ENCODE results near the gene TLX2. TPM values are rescaled to one million over a fixed set of nuclear protein-coding genes. Genes with fewer than 3 reads are reported as not detected.

Gene TLX2
- total and polyA plus RNA-seq, 4 donors: not detected

GRCh38 chr2:74562126-74562775, 48.0 kb downstream of the TLX2 start:
- peaks cover 0 to 2% of the 10 kb centered on the region in 2 donors for H3K4me1 ChIP-seq (ENCODE audit: control insufficient read depth in 1 of 2, insufficient read depth in 2 of 2, low read length in 2 of 2)
- intact Hi-C loops (cut with DNase I): no loop called here
- 78 to 81% methylated on average over 7 of the region's 7 CpGs for WGBS, 2 donors
- H3K27me3 ChIP-seq (ENCODE audit: control insufficient read depth in 1 of 2, insufficient read depth in 2 of 2, low read length in 1 of 2): no peaks in the 10 kb centered on the region
- DNase-seq (no peak), ATAC-seq (ENCODE audit: low FRiP score) (no peak)
- no peak overlapping the region for H3K4me3 ChIP-seq (ENCODE audit: low read length in 2 of 2)
- H3K27ac ChIP-seq (ENCODE audit: low read depth in 1 of 2, low read length in 2 of 2): no peak overlapping the region
- H3K36me3 ChIP-seq (ENCODE audit: control insufficient read depth in 1 of 2, insufficient read depth in 2 of 2, low read length in 1 of 2): no peaks in the 10 kb centered on the region
- H3K9me3 ChIP-seq (ENCODE audit: control insufficient read depth, low read length): no peaks in the 10 kb centered on the region

GRCh38 chr2:74564222-74564621, 50.0 kb downstream of the TLX2 start:
- DNase-seq: no peak
- Histone ChIP-seq H3K9me3 (ENCODE audit: control insufficient read depth, low read length) (no peaks in the 10 kb centered on the region), H3K36me3 (ENCODE audit: control insufficient read depth in 1 of 2, insufficient read depth in 2 of 2, low read length in 1 of 2) (no peaks in the 10 kb centered on the region), H3K4me1 (ENCODE audit: control insufficient read depth in 1 of 2, insufficient read depth in 2 of 2, low read length in 2 of 2) (peaks cover 0 to 2% of the 10 kb centered on the region in 2 donors), H3K4me3 (ENCODE audit: low read length in 2 of 2) (no peak overlapping the region), H3K27ac (ENCODE audit: low read depth in 1 of 2, low read length in 2 of 2) (no peak overlapping the region), H3K27me3 (ENCODE audit: control insufficient read depth in 1 of 2, insufficient read depth in 2 of 2, low read length in 1 of 2) (no peaks in the 10 kb centered on the region)
- no peak for ATAC-seq (ENCODE audit: low FRiP score)
- WGBS, 2 donors: 52 to 59% methylated on average over 5 of the region's 5 CpGs
- intact Hi-C loops (cut with DNase I): no loop called here

GRCh38 chr2:74566076-74566753, 52.0 kb downstream of the TLX2 start:
- no peaks in the 10 kb centered on the region for H3K36me3 ChIP-seq (ENCODE audit: control insufficient read depth in 1 of 2, insufficient read depth in 2 of 2, low read length in 1 of 2)
- WGBS, 2 donors: 62 to 73% methylated on average over 7 of the region's 7 CpGs
- no peak overlapping the region for H3K27ac ChIP-seq (ENCODE audit: low read depth in 1 of 2, low read length in 2 of 2)

GRCh38 chr2:74566754-74567085, 52.5 kb downstream of the TLX2 start:
- Histone ChIP-seq H3K4me1 (ENCODE audit: control insufficient read depth in 1 of 2, insufficient read depth in 2 of 2, low read length in 2 of 2) (peaks cover 0 to 2% of the 10 kb centered on the region in 2 donors), H3K4me3 (ENCODE audit: low read length in 2 of 2) (no peak overlapping the region), H3K9me3 (ENCODE audit: control insufficient read depth, low read length) (no peaks in the 10 kb centered on the region), H3K27me3 (ENCODE audit: control insufficient read depth in 1 of 2, insufficient read depth in 2 of 2, low read length in 1 of 2) (no peaks in the 10 kb centered on the region), H3K36me3 (ENCODE audit: control insufficient read depth in 1 of 2, insufficient read depth in 2 of 2, low read length in 1 of 2) (no peaks in the 10 kb centered on the region), H3K27ac (ENCODE audit: low read depth in 1 of 2, low read length in 2 of 2) (no peak overlapping the region)
- intact Hi-C loops (cut with DNase I): no loop called here
- no peak for DNase-seq
- no peak for ATAC-seq (ENCODE audit: low FRiP score)

More at GRCh38 chr2:74566076-74566753, 52.0 kb downstream of the TLX2 start:
- Histone ChIP-seq H3K9me3 (ENCODE audit: control insufficient read depth, low read length) (no peaks in the 10 kb centered on the region), H3K27me3 (ENCODE audit: control insufficient read depth in 1 of 2, insufficient read depth in 2 of 2, low read length in 1 of 2) (no peaks in the 10 kb centered on the region), H3K4me3 (ENCODE audit: low read length in 2 of 2) (no peak overlapping the region), H3K4me1 (ENCODE audit: control insufficient read depth in 1 of 2, insufficient read depth in 2 of 2, low read length in 2 of 2) (peaks cover 0 to 2% of the 10 kb centered on the region in 2 donors)
- no peak for ATAC-seq (ENCODE audit: low FRiP score)
- DNase-seq: no peak
- intact Hi-C loops (cut with DNase I): no loop called here

Other genes starting within 250 kb of the TLX2 start
- gene SLC4A5, start 171.0 kb upstream of the TLX2 start, total RNA-seq: 1 to 10 TPM; 6.2 to 7.3 TPM
- gene SLC4A5, start 171.0 kb upstream of the TLX2 start, polyA plus RNA-seq: 1 to 10 TPM in 1 of 2 donors, not detected in 1; 1.6 TPM
- gene DCTN1, start 134.1 kb upstream of the TLX2 start, total RNA-seq: 100 to 1,000 TPM; 141 to 158 TPM
- gene DCTN1, start 134.1 kb upstream of the TLX2 start, polyA plus RNA-seq: 100 to 1,000 TPM in 1 of 2 donors, 10 to 100 TPM in 1; 73.8 to 106 TPM
- 1 to 10 TPM; 1.4 to 3.1 TPM for gene C2orf81, start 92.8 kb upstream of the TLX2 start, total RNA-seq
- gene C2orf81, start 92.8 kb upstream of the TLX2 start, polyA plus RNA-seq: 1 to 10 TPM; 1.3 to 4.5 TPM
- 10 to 100 TPM in 1 of 2 donors, 1 to 10 TPM in 1; 6.3 to 10.2 TPM for gene WDR54, start 92.7 kb upstream of the TLX2 start, total RNA-seq
- gene WDR54, start 92.7 kb upstream of the TLX2 start, polyA plus RNA-seq: 10 to 100 TPM in 1 of 2 donors, 1 to 10 TPM in 1; 6.5 to 19.9 TPM
- gene RTKN, start 72.5 kb upstream of the TLX2 start, total RNA-seq: 10 to 100 TPM; 11.7 to 27.7 TPM
- gene RTKN, start 72.5 kb upstream of the TLX2 start, polyA plus RNA-seq: 10 to 100 TPM; 10.3 to 19.5 TPM
- gene INO80B, start 59.4 kb upstream of the TLX2 start, total RNA-seq: 10 to 100 TPM; 29.3 to 38.2 TPM
- 10 to 100 TPM; 18.2 to 60.9 TPM for gene INO80B, start 59.4 kb upstream of the TLX2 start, polyA plus RNA-seq
- gene WBP1, start 56.0 kb upstream of the TLX2 start, total RNA-seq: 10 to 100 TPM; 38.1 to 56.5 TPM
- 100 to 1,000 TPM in 1 of 2 donors, 10 to 100 TPM in 1; 59.2 to 149 TPM for gene WBP1, start 56.0 kb upstream of the TLX2 start, polyA plus RNA-seq
- gene MOGS, start 49.1 kb upstream of the TLX2 start, total RNA-seq: 10 to 100 TPM; 33.4 to 45.1 TPM
- gene MOGS, start 49.1 kb upstream of the TLX2 start, polyA plus RNA-seq: 10 to 100 TPM; 13.8 to 36.2 TPM
- 10 to 100 TPM; 56.6 to 63.1 TPM for gene MRPL53, start 41.8 kb upstream of the TLX2 start, total RNA-seq
- 10 to 100 TPM; 55.1 to 55.8 TPM for gene MRPL53, start 41.8 kb upstream of the TLX2 start, polyA plus RNA-seq
- 10 to 100 TPM; 16.1 to 26.0 TPM for gene CCDC142, start 31.5 kb upstream of the TLX2 start, total RNA-seq
- 1 to 10 TPM; 3.4 to 9.3 TPM for gene CCDC142, start 31.5 kb upstream of the TLX2 start, polyA plus RNA-seq
- gene TTC31, start 31.4 kb upstream of the TLX2 start, total RNA-seq: 10 to 100 TPM; 19.2 to 29.5 TPM
- 10 to 100 TPM in 1 of 2 donors, 1 to 10 TPM in 1; 4.0 to 18.4 TPM for gene TTC31, start 31.4 kb upstream of the TLX2 start, polyA plus RNA-seq
- under 1 TPM; 0.75 to 0.87 TPM for gene LBX2, start 14.8 kb upstream of the TLX2 start, total RNA-seq
- 1 to 10 TPM in 1 of 2 donors, under 1 TPM in 1; 0.88 to 1.7 TPM for gene LBX2, start 14.8 kb upstream of the TLX2 start, polyA plus RNA-seq
- gene PCGF1, start 6.8 kb upstream of the TLX2 start, total RNA-seq: 10 to 100 TPM; 13.3 to 15.9 TPM
- 10 to 100 TPM in 1 of 2 donors, 1 to 10 TPM in 1; 8.0 to 17.5 TPM for gene PCGF1, start 6.8 kb upstream of the TLX2 start, polyA plus RNA-seq
- gene DQX1, start 11.8 kb downstream of the TLX2 start, total RNA-seq: under 1 TPM in 1 of 2 donors, not detected in 1; 0.24 TPM
- 1 to 10 TPM in 1 of 2 donors, not detected in 1; 4.1 TPM for gene DQX1, start 11.8 kb downstream of the TLX2 start, polyA plus RNA-seq
- 10 to 100 TPM; 73.0 to 85.4 TPM for gene AUP1, start 15.3 kb downstream of the TLX2 start, total RNA-seq
- gene AUP1, start 15.3 kb downstream of the TLX2 start, polyA plus RNA-seq: 100 to 1,000 TPM in 1 of 2 donors, 10 to 100 TPM in 1; 49.5 to 279 TPM
- 10 to 100 TPM; 31.9 to 35.4 TPM for gene HTRA2, start 15.5 kb downstream of the TLX2 start, total RNA-seq
- gene HTRA2, start 15.5 kb downstream of the TLX2 start, polyA plus RNA-seq: 10 to 100 TPM; 27.4 to 46.9 TPM
- gene LOXL3, start 39.5 kb downstream of the TLX2 start, total RNA-seq: 10 to 100 TPM; 18.9 to 27.1 TPM
- 10 to 100 TPM in 1 of 2 donors, 1 to 10 TPM in 1; 6.4 to 16.9 TPM for gene LOXL3, start 39.5 kb downstream of the TLX2 start, polyA plus RNA-seq
- gene DOK1, start 40.3 kb downstream of the TLX2 start, total RNA-seq: 10 to 100 TPM; 18.2 to 19.6 TPM
- 10 to 100 TPM; 14.9 to 16.3 TPM for gene DOK1, start 40.3 kb downstream of the TLX2 start, polyA plus RNA-seq
- gene M1AP, start 133.9 kb downstream of the TLX2 start, total RNA-seq: 1 to 10 TPM in 1 of 2 donors, not detected in 1; 1.3 TPM
- not detected for gene M1AP, start 133.9 kb downstream of the TLX2 start, polyA plus RNA-seq
- 10 to 100 TPM in 1 of 2 donors, 1 to 10 TPM in 1; 7.7 to 10.8 TPM for gene SEMA4F, start 139.8 kb downstream of the TLX2 start, total RNA-seq
- 1 to 10 TPM; 1.4 to 6.7 TPM for gene SEMA4F, start 139.8 kb downstream of the TLX2 start, polyA plus RNA-seq